NOMO-1 (cell line): ENCODE measurements around the gene MFAP2.
A peak's percentile ranks its signal among the peaks of the same experiment; 100 is the strongest.
"Not testable (repeated sequence)": the region's sequence is repeated elsewhere in the genome, so short reads cannot be mapped to it uniquely, and the experiment has no call there.

Experiments used
- DNase-seq, 2 experiments: peaks; one replicate each; lab custom pipeline; 2025; ENCODE audit not compliant: unreplicated experiment in 2 of 2; lab: John Stamatoyannopoulos, UW

MFAP2 gene

DNA sequence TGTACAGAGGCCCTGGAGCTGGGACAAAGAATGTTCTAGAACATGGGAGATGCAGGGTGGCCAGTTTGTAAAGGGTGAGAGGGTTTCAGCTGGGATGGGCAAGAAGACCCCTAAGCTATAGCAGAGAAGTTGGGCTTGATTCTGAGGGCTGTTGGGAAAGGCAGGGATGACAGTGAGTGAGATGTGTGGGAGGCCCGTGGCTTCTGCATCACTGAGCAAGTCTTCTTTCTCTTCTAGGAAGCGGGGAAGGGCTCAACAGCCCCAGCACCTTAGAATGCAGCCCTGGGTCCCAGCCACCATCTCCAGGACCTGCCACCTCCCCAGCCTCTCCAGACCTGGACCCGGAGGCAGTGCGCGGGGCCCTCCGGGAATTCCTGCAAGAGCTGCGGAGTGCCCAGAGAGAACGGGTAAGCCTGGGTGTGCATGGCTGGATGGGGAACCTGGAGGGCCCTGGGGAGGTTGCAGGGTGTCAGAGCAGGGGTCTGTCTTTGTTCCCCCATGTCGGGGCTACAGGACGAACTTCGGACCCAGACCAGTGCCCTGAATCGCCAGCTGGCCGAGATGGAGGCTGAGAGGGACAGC lies 14.8 kb downstream of the MFAP2 start:
- DNase-seq = no peak

DNA sequence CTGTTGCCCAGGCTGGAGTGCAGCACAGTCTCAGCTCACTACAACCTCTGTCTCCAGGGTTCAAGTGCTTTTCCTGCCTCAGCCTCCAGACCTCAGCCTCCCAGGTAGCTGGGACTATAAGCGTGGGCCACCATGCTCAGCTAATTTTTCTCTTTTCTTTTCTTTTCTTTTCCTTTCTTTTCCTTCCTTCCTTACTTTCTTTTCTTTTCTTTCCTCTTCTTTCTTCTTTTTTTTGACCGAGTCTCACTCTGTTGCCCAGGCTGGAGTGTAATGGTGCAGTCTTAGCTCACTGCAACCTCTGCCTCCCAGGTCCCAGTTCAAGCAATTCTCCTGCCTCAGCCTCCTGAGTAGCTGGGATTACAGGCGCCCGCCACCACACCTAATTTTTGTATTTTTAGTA lies 16.3 kb downstream of the MFAP2 start:
- not testable (repeated sequence) for DNase-seq

- DNase-seq = no peak
These were observed 18.9 kb downstream of the MFAP2 start for GRCh38 chr1:16961297-16962133.

- DNase-seq = peak; percentile 34 to 70
These were observed 19.7 kb downstream of the MFAP2 start for GRCh38 chr1:16960560-16961296.

GRCh38 chr1:16958475-16958874 lies 21.9 kb downstream of the MFAP2 start:
- DNase-seq = no peak

DNA sequence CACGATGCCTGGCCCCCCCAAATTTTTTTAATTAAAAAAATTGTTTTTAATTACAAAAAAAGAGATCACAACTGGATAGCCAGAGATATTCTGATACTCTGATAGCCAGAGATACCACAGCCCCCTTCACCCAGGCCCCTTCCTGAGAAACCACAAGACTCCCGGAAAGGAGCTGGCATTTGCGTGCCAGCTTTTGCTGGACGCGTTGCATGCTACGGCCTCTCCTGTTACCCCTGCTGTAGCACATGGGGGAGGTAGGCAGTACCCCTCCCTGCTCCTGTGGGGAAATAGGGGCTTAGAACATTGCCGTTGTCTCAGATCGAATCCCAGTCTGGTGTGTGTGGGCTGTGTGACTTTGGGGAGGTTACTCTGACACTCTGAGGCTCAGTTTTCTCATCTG lies 22.7 kb downstream of the MFAP2 start:
- no peak for DNase-seq

DNA sequence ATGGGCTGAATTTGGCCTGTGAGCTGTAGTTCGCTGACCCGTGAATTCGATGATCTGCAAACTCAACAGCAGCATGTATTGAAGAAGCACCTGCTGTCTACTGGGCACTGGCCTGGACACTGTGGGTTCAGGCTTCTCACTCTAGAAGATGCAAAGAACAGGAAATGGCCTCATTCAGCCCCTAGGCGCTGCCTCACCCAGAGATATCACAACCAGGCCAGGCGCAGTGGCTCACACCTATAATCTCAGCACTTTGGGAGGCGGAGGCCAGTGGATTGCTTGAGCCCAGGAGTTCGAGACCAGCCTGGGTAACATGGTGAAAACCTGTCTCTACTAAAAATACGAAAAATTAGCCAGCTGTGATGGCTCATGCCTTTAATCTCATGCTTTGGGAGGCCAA lies 23.6 kb downstream of the MFAP2 start:
- DNase-seq = no peak

DNA sequence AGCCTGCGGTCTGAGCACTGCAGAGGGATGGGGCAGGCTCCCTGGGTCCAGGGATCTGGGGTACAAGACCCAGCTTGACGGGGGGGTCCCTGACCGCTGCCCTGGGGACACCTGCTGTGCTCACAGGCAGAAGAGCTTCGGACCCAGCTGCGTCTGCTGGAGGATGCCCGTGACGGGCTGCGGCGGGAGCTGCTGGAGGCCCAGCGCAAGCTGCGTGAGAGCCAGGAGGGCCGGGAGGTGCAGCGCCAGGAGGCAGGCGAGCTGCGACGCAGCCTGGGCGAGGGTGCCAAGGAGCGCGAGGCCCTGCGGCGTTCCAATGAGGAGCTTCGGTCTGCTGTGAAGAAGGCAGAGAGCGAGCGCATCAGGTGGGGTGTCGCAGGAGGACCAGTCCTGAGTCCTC lies 25.2 kb downstream of the MFAP2 start:
- DNase-seq = no peak

DNA sequence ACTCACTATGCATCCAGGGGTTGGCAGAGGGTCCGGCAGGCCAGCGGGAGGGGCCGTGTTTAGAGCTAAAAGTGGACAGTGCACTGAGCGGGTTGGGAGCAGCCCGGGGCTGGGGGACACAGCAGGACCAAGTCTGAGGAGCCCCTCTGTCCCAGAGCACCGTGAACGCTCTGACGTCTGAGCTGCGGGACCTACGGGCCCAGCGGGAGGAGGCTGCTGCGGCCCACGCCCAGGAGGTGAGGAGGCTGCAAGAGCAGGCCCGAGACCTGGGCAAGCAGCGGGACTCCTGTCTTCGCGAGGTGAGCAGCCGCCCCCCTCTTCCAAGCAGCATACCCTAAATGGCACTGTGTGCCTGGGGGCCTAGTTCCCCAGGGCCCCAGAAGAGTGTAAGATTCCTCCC lies 25.8 kb downstream of the MFAP2 start:
- no peak for DNase-seq

DNA sequence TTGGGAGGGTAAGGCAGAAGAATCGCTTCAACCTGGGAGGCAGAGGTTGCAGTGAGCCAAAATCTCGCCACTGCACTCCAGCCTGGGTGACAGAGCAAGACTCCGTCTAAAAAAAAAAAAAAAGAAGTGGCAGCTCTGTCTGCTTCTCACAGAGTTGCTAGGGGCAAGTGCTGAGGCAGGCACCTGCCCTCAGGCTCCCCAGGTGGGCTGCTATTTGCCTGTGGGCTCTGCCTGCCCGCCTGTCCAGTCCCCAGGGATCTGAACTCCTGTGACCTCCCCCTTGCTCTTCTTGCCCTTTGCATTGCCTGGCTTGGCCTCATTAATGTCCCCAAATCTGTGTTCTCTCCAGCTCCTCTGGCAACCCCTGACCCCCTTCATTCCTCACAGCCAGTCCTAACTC lies 28.0 kb downstream of the MFAP2 start:
- DNase-seq = not testable (repeated sequence)

DNA sequence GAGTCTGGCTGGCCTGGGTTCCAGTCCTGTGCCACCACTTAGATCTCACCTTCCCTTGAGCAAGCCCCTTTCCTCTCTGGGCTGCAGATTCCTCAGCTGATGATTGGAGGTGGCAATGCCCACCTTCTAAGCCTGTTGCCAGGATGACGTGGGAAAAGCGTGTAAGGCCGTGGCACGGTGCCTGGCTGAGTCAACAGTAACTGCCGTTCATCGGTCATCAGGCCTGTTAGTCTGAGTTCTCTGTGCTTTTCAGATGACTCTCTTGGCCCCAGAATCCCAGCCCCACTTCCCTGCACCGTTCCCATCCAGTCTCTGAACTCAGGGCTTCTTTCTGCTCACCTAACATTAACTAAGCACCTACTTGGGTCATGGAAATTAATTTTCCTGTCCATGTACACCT lies 31.4 kb downstream of the MFAP2 start:
- not testable (repeated sequence) for DNase-seq

DNA sequence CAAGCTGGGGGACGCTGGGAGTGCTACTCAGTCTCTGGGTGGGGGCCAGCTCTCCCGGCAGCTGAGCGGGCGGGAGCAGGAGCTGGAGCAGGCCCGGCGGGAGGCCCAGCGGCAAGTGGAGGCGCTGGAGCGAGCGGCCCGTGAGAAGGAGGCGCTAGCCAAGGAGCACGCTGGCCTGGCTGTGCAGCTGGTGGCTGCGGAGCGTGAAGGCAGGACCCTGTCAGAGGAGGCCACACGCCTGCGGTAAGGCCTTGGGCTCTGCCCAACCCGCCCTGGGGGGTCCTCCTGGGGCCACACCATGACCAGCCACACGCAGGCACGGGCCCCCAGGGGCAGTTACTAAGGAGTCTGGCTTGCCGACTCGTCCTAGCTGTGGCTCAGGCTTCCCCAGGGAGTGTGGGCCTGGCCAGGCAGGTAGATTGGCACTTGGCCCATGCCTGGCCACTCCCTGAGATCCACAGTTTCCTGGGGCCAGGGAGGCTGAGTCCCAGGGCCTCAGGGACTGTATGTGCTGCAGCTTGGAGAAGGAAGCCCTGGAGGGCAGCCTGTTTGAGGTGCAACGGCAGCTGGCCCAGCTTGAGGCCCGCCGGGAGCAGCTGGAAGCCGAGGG lies 32.0 kb downstream of the MFAP2 start:
- not testable (repeated sequence) for DNase-seq

DNA sequence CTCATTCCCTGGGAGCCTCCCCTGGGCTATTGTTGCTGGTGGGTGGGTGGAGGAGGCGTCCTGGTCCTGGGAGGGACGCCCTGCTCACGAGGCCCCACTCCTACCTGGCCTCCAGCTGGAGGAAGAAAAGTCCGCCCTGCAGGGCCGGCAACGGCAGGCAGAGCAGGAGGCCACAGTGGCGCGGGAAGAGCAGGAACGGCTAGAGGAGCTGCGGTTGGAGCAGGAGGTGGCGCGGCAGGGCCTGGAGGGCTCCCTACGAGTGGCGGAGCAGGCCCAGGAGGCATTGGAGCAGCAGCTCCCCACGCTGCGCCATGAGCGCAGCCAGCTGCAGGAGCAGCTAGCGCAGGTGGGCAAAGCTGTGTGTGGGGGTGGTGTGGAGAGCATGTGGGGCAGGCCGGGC lies 33.8 kb downstream of the MFAP2 start:
- no peak for DNase-seq

DNA sequence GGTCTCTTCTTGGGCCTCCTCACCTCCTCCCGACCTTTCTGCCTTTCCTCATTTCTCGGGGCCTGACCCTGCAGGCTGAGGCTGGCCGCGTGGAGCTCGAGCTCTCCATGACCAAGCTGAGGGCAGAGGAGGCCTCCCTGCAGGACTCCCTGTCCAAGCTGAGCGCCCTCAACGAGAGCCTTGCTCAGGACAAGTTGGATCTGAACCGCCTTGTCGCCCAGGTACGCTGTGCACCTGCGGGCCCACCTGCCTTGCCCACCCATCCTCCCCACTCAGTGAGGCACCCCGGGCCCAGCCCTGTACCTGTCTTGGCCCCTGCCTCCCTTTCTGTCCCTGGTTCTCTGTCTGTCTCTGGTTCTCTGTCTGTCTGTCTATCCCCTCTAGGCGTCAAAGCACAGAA lies 34.2 kb downstream of the MFAP2 start:
- not testable (repeated sequence) for DNase-seq

DNA sequence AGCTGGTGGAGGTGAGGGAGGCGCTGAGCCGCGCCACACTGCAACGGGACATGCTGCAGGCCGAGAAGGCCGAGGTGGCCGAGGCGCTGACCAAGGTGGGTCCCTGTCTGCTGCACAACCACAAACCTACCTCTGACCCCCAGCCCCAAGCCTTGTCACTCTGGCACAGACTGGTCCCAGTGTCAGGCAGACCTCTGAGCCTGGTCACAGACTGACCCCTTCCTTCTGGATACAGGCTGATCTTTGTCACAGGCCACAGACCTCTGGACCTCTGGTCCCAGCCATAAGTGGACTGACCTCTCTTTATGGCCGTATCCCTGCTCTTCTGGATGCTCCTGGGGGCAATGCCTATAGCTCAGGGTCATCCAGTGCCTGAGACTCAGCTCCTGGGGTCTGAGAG lies 34.9 kb downstream of the MFAP2 start:
- not testable (repeated sequence) for DNase-seq

- no peak for DNase-seq
These were observed 36.4 kb downstream of the MFAP2 start for GRCh38 chr1:16944038-16944437.

GRCh38 chr1:16939386-16940180 lies 40.8 kb downstream of the MFAP2 start:
- not testable (repeated sequence) for DNase-seq

- DNase-seq = no peak
These were observed 41.8 kb downstream of the MFAP2 start for GRCh38 chr1:16938351-16939321.

DNA sequence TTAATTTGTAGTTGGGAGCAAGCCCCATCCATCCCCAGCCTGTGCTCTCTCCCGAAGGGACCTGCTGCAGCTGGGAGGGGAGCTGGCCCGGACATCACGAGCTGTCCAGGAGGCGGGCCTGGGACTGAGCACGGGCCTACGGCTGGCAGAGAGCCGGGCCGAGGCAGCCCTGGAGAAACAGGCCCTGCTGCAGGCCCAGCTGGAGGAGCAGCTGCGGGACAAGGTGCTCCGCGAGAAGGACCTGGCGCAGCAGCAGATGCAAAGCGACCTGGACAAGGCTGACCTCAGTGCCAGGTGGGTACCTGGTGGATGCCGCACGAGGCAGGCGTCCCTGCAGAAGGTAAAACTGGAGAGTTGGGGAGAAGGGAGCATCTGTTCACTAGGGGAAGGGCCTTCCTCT lies 43.8 kb downstream of the MFAP2 start:
- DNase-seq = not testable (repeated sequence)
